PFSK-1 (cell line): ENCODE data around the gene PSMC4.

ENCODE experiments used
- FOXP2 ChIP-seq: optimal IDR thresholded peaks from 2 replicates; pipeline ENCODE3; 2011; ENCODE audit warnings: borderline replicate concordance, control low read depth, inconsistent platforms; ENCODE audit not compliant: insufficient read depth; ENCODE audit errors: extremely low read length, extremely low read depth
- POLR2AphosphoS5 ChIP-seq: IDR thresholded peaks from 2 replicates; pipeline ENCODE4 v1.6.1; 2012; ENCODE audit warnings: low read depth, mild to moderate bottlenecking, control low read depth, low read length, moderate library complexity
- REST ChIP-seq, 2 experiments: IDR thresholded peaks; 2 replicates each; pipeline versions ENCODE4 v1.6.1 to v1.8.0; 2011 to 2012; ENCODE audit warnings: low read depth in 2 of 2, low read length in 2 of 2, control low read depth in 1 of 2, inconsistent platforms in 1 of 2, mild to moderate bottlenecking in 1 of 2, moderate library complexity in 1 of 2; ENCODE audit not compliant: insufficient read depth in 1 of 2
- SIN3A ChIP-seq: IDR thresholded peaks from 2 replicates; pipeline ENCODE4 v1.6.1; 2012; ENCODE audit warnings: mild to moderate bottlenecking, low read length, moderate library complexity, borderline replicate concordance; ENCODE audit not compliant: insufficient read depth
- TAF1 ChIP-seq: IDR thresholded peaks from 2 replicates; pipeline ENCODE4 v1.6.1; 2012; ENCODE audit warnings: low read length, control low read depth, borderline replicate concordance; ENCODE audit not compliant: insufficient read depth

PSMC4 gene

GRCh38 chr19:40006273-40006691 lies 35.3 kb downstream of the PSMC4 start:
- no peak for TF ChIP-seq POLR2AphosphoS5
- no peak for TF ChIP-seq FOXP2
- no peak for TF ChIP-seq TAF1
- TF ChIP-seq REST (IDR thresholded peaks at IDR 0.05; ENCODE audit: insufficient read depth in 1 of 2, low read depth in 2 of 2, low read length in 2 of 2): no peak
- no peak for TF ChIP-seq SIN3A

GRCh38 chr19:40009674-40010073 lies 38.7 kb downstream of the PSMC4 start:
- TF ChIP-seq REST (IDR thresholded peaks at IDR 0.05; ENCODE audit: insufficient read depth in 1 of 2, low read depth in 2 of 2, low read length in 2 of 2) (no peak), POLR2AphosphoS5 (no peak), TAF1 (no peak), FOXP2 (no peak), SIN3A (no peak)

- TF ChIP-seq POLR2AphosphoS5 (no peak), TAF1 (no peak), SIN3A (no peak), REST (IDR thresholded peaks at IDR 0.05; ENCODE audit: insufficient read depth in 1 of 2, low read depth in 2 of 2, low read length in 2 of 2) (no peak)
Measured at GRCh38 chr19:40013991-40014390, 43.0 kb downstream of the PSMC4 start.

- TF ChIP-seq REST (IDR thresholded peaks at IDR 0.05; ENCODE audit: insufficient read depth in 1 of 2, low read depth in 2 of 2, low read length in 2 of 2) (no peak), TAF1 (no peak), POLR2AphosphoS5 (no peak), SIN3A (no peak), FOXP2 (no peak)
Measured at GRCh38 chr19:40023969-40024368, 53.0 kb downstream of the PSMC4 start.
